Femur (tissue), 1 donor: Measurements from ENCODE around the gene MICAL2.

Source experiments
- DNase-seq: peaks from one replicate; pipeline ENCODE4 v3.0.0-alpha.2; 2017

Gene MICAL2

DNA sequence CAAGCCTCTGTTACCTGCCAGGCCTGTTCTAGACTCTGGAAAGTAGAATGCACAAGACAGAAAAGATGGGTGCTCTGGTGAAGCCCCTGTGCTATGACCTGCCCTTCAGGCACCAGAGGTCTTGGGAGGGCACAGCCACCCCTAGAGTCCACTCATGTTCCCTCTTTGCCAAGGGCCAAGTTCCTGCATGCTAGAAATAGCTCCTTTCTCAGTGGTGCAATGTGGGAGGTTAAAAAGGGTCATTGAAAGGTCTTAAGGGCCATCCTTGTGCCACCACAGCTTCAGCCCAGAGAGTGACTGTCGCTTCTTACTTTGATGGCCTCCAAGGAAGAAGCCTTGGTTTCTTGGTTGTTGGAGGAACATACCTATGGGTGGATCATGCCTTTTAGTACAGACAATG, 182.4 kb downstream of the MICAL2 start:
- DNase-seq: no peak

DNA sequence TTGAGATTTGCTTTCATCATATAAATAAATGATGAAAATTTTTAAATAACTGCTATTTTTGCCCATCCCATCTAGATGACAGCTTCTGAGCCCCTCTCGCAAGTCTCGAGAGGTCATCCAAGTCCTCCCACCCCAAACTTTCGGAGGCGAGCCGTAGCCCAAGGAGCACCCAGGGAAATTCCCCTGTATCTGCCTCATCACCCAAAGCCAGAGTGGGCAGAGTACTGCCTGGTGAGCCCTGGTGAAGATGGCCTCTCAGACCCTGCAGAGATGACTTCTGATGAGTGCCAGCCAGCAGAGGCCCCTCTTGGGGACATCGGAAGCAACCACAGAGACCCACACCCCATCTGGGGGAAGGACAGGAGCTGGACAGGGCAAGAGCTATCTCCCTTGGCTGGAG, 183.1 kb downstream of the MICAL2 start:
- DNase-seq: no peak

DNA sequence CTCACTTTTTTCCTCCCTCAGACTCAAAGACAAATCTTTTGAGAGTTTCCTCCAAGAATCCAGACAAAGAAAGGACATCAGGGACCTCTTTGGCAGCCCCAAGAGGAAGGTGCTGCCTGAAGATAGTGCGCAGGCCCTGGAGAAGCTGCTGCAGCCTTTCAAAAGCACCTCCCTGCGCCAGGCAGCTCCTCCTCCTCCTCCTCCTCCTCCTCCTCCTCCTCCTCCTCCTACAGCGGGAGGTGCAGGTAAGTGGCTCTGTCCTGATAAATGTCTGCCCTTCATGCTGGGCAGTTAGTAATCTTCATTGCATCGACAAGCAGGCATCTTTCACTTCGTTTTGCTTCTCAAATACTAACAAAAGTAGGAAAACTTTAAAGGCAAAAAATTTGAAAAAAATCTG, 184.2 kb downstream of the MICAL2 start:
- no peak for DNase-seq

DNA sequence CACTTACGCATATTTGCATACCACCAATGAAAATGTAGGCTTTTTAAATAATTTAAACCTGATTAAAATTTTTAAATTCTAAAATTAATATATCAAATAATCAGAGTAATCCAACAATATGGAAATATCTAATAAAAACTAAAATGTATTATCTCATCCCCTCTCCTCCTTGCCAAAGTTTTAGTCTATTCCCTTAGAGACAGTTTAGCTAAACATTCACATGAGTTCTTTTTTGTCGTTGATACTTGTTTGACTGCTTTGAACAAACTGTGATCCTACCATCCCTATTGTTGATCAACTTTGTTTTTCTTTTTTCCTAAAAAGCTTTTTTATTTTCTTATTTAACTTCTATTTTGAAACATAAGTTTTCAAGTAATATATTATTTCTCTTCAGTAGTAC, 185.6 kb downstream of the MICAL2 start:
- DNase-seq: no peak

DNA sequence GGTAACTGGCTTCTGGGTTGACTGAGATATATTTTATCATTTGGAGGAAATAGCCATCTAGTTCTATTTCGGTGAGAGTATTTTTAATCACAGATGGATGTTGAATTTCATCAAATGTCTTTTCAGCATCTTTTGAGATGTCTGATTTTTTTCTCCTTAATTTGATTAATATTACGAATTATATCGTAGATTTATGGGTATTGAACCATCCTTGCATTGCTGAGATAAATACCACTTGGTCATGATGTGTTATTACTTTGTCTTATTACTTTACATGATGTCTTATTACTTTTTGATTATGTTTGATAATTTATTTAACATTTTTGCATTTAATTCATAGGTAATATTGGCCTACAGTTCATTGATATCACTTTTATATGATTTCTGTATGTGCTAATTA, 188.2 kb downstream of the MICAL2 start:
- DNase-seq: no peak

DNA sequence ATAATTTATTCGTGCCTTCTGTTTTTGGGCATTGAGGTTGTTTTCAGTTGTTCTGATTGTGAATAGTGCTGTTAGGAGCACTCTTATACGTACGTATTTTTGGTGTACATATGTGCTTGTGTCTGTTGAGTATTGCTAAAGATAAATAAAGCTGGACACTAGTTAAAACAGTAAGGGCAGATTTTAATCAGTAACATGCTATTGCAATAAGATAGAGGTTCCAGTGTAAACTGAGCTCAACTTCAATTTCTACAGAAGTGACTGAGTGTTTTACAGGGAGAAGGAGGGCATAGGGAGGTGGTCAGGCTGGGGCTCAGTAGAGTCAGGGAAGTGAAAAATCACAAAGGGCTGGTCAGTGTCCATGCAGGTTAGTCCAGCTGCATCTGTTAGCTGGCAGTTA, 191.0 kb downstream of the MICAL2 start:
- no peak for DNase-seq

DNA sequence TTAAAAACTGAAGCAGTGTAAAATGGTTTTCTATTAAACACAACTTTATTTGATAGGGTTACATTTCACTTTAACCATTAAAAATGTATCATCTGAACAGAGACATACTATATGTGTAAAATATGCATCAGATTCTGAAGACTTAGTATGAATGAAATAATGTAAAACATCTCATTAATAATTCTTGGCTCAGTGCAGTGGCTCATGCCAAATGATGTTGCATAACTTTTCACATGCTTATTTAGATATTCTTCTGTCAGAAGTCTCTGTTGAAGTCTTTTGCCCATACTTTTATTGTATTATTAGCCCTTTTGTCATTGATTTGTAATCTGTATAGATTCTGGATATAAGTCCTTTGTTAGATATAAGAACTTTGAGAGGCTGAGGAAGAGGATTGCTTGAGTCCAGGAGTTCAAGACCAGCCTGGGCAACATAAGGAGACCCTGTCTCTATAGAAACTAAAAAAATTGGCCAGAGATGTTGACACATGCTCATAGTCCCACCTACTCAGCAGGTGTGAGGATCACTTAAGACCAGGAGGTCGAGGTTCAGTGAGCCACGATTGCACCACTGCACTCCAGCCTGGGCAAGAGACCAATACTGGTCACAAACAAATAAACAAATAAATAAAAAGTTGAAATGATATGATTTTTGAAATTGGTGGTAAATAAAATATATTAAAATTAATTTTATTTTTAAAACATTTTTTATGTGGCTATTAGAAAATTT, 193.2 kb downstream of the MICAL2 start:
- DNase-seq: no peak

DNA sequence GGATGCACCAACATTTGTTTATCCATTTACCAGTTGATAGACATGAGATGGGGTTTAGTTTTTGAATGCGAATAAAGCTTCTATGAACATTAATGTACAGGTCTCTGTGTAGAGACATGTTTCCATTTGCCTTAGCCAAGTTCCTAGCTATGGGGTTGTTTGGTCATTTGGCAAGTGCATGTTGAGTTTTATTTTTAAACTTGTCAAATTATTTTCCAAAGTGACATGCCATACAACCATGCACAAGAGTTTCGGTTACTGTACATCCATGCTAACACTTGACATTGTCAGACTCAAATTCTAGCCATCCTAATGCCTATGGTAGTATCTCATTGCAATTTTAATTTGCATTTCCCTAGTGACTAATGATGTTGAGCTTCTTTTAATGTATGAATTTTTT, 196.4 kb downstream of the MICAL2 start:
- DNase-seq: no peak

DNA sequence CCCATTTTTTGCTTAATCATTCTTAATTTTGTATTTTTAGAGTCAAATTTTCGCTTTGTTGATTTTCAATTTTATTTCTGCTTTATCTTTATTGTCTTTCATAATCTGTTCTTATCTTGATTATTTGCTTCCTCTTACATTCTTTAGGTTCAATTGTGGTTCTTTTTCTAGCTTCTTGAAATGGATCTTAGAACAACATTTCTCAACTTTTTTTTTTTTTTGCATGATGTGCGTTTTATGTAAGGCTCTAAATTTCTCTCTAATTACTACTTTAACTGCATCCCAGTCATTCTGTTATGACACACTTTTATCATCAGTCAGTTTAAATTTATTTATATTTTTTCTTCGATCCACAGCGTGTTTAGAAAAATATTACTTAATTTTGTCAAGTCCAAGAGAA, 201.7 kb downstream of the MICAL2 start:
- no peak for DNase-seq
